Large intestine (tissue), 3 donors: ENCODE results near the gene MNT. TPM values are rescaled to one million over a fixed set of nuclear protein-coding genes. Genes with fewer than 3 reads are reported as not detected.

ENCODE experiments used
- DNase-seq, 2 donors: peaks; one replicate each; pipeline versions ENCODE4 v3.0.0 to v3.0.0-alpha.2; 2013
- H3K27ac ChIP-seq: one replicate; pipeline ENCODE4 v1.5.1; 2013; ENCODE audit warnings: low read length
- H3K27me3 ChIP-seq: 2 replicates; pipeline ENCODE4 v1.6.1; 2013; ENCODE audit warnings: low read length; ENCODE audit not compliant: control insufficient read depth, insufficient read depth
- H3K36me3 ChIP-seq: 2 replicates; pipeline ENCODE4 v1.6.1; 2013; ENCODE audit warnings: low read length; ENCODE audit not compliant: control insufficient read depth, insufficient read depth
- H3K4me1 ChIP-seq: one replicate; pipeline ENCODE4 v1.6.1; 2013; ENCODE audit warnings: low read length; ENCODE audit not compliant: control insufficient read depth, insufficient read depth
- H3K4me3 ChIP-seq: one replicate; pipeline ENCODE4 v1.5.1; 2013; ENCODE audit warnings: low read length
- H3K9me3 ChIP-seq: one replicate; pipeline ENCODE4 v1.6.1; 2013; ENCODE audit warnings: mild to moderate bottlenecking, low read depth, low read length, moderate library complexity; ENCODE audit not compliant: control insufficient read depth
- WGBS: methylation state at CpG from one replicate; pipeline ENCODE4 v1.1.5; 2013; ENCODE audit warnings: low lambda C conversion rate; ENCODE audit not compliant: insufficient coverage; 5-methylcytosine and 5-hydroxymethylcytosine counted together
- polyA plus RNA-seq: library from polyadenylated mRNA; unstranded; fragments of 120-200 nt; gene quantifications from one replicate; pipeline ENCODE4 v1.2.1, GENCODE V29; 2013

The MNT gene
- polyA plus RNA-seq, 1 donor, result 20.3 TPM

DNA sequence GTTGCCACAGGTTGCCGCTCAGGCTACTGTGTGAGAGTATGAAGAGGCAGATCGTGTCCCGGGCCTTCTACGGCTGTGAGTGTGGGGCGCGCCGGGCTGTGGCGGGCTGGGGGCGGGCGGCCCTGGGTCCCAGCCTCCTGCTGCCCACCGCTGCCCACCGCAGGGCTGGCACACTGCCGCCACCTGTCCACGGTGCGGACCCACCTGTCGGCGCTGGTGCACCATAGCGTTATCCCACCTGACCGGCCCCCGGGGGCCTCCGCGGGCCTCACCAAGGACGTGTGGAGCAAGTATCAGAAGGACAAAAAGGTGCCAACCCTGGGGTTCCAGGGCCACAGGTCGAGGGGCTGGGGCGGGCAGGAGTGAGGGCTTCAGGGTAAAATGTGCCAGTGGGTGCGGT, 28.7 kb downstream of the MNT start:
- Histone ChIP-seq H3K4me1 (no peaks in the 10 kb centered on the region), H3K9me3 (no peaks in the 10 kb centered on the region), H3K36me3 (peaks cover 57% of the 10 kb centered on the region), H3K4me3 (no peak overlapping the region), H3K27ac (no peak overlapping the region), H3K27me3 (no peaks in the 10 kb centered on the region)
- no CpG with 5 or more reads among the region's 26 CpGs for WGBS
- no peak for DNase-seq

DNA sequence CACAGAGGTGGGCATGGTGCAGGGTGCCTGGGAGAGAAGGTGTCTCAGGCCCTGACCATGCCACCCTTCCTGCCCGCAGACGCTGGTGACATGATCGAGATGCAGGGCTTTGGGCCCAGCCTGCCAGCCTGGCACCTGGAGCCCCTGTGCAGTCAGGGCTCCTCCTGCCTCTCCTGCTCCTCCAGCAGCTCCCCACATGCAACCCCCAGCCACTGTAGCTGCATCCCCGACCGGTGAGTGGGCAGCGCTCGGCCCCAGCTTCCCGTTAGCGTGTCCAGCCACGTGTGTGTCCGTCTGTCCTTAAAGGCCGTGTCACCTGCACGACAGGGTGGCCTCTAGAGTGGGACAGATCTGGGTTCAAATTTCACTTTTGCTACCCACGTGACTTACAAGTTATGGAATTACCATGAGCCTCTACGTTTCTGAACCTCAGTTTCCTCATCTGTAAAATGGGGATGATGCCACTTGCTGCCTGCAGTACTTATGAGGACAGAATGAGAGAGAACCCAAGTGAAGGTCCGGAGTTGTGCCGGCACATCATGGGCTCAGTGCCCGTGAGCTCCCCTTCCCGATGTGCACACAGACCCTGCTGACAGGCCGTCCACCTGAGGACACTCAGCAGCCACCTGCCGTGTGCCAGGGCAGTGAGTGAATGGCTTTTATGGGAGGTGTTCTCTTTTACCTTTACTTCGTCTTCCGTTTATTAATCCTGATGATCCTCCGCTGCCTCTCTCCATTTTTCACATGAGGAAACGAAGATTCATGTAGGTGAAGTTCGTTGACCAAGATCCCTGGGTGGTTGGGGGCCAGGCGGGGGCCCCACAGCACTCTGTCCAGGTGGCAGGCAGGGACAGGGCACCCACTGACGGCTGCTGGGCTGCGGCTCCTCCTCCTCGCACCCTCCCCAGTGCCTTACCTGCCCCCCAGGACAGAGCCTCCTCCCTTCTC, 29.4 kb downstream of the MNT start:
- peaks cover 52% of the 10 kb centered on the region for H3K36me3 ChIP-seq
- DNase-seq, result no peak
- no peaks in the 10 kb centered on the region for H3K9me3 ChIP-seq
- H3K27me3 ChIP-seq, result no peaks in the 10 kb centered on the region
- no peaks in the 10 kb centered on the region for H3K4me1 ChIP-seq
- no peak overlapping the region for H3K27ac ChIP-seq
- WGBS, result no CpG with 5 or more reads among the region's 30 CpGs
- no peak overlapping the region for H3K4me3 ChIP-seq

DNA sequence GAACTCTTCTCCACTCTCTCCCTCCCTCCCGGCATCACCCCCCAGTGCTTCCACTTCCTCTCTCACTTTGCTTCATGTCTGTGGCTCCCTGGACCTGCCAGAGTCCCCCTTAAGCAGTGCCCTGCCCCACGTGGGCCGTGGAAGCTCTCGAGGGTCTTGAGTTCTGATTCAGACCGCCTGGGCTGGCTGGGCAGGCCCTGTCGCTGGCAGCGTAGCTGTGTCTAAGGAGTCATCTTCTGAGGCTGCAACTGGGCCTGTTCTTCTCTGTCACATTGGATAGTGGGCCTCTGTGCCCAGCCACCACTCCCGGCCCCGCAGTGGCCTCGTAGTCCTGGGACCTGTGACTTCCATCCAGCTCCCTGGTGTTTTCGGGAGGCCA, 30.7 kb downstream of the MNT start:
- Histone ChIP-seq H3K27me3 (no peaks in the 10 kb centered on the region), H3K9me3 (no peaks in the 10 kb centered on the region), H3K27ac (no peak overlapping the region), H3K4me1 (no peaks in the 10 kb centered on the region), H3K36me3 (peaks cover 43% of the 10 kb centered on the region), H3K4me3 (no peak overlapping the region)
- no peak for DNase-seq
- WGBS, result no CpG with 5 or more reads among the region's 11 CpGs

DNA sequence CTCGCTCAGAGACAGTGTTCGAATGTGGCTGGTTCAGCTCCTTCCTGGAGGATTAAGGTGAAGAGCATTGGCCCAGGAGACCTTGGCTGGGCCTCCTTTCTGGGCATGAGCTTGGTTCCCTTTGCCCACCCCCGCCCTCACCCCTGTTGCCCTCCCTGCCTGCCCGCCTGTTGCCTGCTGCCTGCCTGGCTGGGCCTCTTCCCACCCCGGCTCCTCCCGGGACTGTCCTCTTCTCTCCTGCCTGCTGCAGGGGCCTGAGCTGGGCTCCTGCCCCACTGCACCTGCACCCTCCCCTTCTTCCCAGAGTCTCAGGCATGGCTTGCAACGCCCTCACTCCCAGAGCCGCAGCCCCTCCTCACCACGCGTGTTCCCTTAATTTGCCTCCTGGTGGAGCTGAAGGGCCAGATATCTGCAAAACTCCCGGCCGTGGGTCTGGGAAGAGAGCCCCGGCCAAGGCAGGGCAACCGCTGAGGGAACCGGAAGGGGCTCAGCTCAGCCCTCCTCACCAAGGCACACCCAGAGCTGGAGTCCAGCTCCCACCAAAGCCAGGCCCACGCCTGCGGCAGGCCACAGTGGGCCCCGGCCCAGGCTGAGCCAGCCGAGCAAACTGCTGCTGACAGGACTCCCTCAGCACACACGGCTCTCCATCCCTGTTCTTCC, 31.2 kb downstream of the MNT start:
- peaks cover 43% of the 10 kb centered on the region for H3K36me3 ChIP-seq
- no CpG with 5 or more reads among the region's 20 CpGs for WGBS

DNA sequence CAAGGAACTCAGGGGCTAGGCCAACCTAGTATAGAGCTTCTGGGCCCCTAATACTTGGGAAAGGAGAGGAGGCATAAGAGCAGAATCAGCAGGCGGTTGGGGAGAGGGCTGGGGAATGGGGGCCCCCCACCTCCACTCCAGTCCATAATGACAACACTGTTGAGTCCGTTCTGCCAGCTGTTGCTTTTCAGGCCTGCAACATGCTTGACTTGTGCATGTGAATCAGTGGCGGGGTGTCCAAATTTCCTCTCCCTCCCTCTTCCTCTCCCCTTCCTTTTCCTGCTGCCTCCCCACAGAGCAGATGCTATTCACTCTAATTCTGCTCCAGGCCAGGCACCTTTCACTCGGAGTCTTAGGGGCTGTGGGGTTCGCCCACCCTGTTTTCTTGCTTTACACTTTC, 31.8 kb downstream of the MNT start:
- WGBS, result no CpG with 5 or more reads among the region's 5 CpGs
- H3K36me3 ChIP-seq, result peaks cover 46% of the 10 kb centered on the region

More for the DNA sequence above, 31.2 kb downstream of the MNT start:
- Histone ChIP-seq H3K9me3 (no peaks in the 10 kb centered on the region), H3K4me1 (no peaks in the 10 kb centered on the region), H3K27me3 (no peaks in the 10 kb centered on the region), H3K27ac (no peak overlapping the region), H3K4me3 (no peak overlapping the region)
- no peak for DNase-seq

DNA sequence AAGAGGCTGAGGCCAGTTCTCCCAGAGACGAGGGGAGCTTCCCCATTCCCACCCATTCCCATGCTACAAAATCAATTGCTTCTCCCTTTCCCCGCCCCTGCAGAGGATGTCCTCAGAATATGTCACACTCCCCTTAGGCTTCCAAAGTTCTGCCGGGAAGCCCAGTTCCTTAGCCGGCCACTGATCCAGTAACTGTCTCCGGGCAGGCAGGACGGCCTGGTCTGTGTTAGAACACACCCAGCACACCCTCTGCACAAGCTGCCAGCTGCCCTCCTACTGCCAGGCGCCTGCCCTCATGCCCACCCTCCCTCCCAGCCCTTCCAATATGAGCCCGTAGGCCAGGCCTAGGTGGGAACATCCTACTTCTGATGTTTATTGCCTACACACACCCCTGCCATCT, 32.5 kb downstream of the MNT start:
- H3K36me3 ChIP-seq, result peaks cover 45% of the 10 kb centered on the region
- no peaks in the 10 kb centered on the region for H3K27me3 ChIP-seq
- H3K4me3 ChIP-seq, result no peak overlapping the region
- H3K27ac ChIP-seq, result no peak overlapping the region
- no peaks in the 10 kb centered on the region for H3K9me3 ChIP-seq
- DNase-seq, result no peak
- H3K4me1 ChIP-seq, result no peaks in the 10 kb centered on the region
- WGBS, result no CpG with 5 or more reads among the region's 8 CpGs

More for the DNA sequence above, 31.8 kb downstream of the MNT start:
- Histone ChIP-seq H3K9me3 (no peaks in the 10 kb centered on the region), H3K4me1 (no peaks in the 10 kb centered on the region), H3K27me3 (no peaks in the 10 kb centered on the region), H3K27ac (no peak overlapping the region), H3K4me3 (no peak overlapping the region)
- no peak for DNase-seq

DNA sequence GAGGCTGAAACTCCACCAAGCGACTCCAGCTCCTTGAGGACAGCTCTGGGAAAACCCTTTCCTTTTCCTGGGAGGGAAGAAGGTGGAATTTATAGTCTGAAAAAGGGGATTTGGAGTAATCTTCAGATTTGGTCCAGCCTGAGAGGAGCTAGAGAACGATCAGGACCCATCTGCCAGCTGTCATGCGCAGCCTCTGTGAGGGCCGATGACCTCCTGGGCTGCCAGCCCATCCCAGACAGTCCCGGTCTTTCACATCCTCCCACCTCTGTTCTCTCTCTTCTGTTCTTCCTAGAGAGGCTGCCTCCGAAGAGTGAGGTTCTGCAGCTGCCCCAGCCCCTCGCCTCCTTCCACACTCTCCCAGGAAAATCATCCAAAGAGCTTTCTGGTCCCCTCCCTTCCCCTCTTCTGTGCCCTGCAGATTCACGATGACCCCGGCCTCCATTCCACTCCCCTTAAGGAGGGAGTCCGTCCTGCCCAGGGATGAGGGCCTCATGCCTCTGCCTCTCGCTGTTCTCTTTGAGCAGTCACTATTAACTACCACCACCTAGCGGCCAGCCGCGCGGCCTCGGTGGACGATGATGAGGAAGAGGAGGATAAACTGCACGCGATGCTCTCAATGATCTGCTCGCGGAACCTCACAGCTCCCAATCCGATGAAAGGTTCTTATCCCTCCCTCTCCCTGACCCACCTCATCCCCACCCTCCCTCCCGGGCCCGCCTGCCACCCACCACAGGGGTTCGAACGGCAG, 33.9 kb downstream of the MNT start:
- Histone ChIP-seq H3K27ac (no peak overlapping the region), H3K4me3 (no peak overlapping the region), H3K27me3 (no peaks in the 10 kb centered on the region), H3K9me3 (no peaks in the 10 kb centered on the region), H3K4me1 (no peaks in the 10 kb centered on the region), H3K36me3 (peaks cover 42% of the 10 kb centered on the region)
- WGBS, result 100% methylated on average over 1 of the region's 26 CpGs
- DNase-seq, result no peak

DNA sequence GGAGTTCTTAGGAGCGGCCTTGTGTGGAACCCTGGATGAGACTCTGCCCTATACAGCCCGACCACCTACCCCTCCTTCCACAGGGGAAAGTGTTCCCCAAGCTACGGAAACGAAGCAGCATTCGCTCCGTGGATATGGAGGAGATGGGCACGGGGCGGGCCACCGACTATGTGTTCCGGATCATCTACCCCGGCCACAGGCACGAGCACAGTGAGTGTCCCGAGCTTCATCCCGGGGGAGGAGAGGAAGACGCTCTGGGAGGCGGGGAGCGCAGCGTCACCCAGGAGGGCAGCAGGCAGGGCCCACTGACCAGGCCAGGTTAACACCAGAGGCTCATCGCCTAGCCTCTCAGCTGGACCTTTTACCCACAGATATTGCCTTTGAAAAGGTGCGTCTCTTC, 35.7 kb downstream of the MNT start:
- no peaks in the 10 kb centered on the region for H3K4me1 ChIP-seq
- no peaks in the 10 kb centered on the region for H3K27me3 ChIP-seq
- H3K36me3 ChIP-seq, result peaks cover 37% of the 10 kb centered on the region
- H3K9me3 ChIP-seq, result no peaks in the 10 kb centered on the region
- no CpG with 5 or more reads among the region's 20 CpGs for WGBS
- DNase-seq, result no peak
- no peak overlapping the region for H3K4me3 ChIP-seq
- H3K27ac ChIP-seq, result no peak overlapping the region

DNA sequence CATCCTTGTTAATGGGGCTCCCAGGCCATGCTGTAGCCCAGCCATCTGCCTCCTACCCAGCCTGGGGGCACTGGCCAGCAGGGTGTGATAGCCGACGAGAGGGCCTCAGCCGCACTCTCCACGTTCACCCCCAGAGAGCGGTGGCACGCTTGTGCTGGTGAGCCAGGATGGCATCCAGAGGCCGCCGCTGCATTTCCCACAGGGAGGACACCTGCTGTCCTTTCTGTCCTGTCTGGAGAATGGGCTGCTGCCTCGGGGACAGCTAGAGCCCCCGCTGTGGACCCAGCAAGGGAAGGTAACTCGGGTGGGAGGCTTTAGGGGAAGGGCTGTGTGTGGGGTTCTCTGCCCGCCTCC, 36.1 kb downstream of the MNT start:
- H3K27ac ChIP-seq, result no peak overlapping the region
- no peak for DNase-seq
- no peaks in the 10 kb centered on the region for H3K27me3 ChIP-seq
- WGBS, result no CpG with 5 or more reads among the region's 12 CpGs
- H3K9me3 ChIP-seq, result no peaks in the 10 kb centered on the region
- H3K4me1 ChIP-seq, result no peaks in the 10 kb centered on the region
- H3K36me3 ChIP-seq, result peaks cover 37% of the 10 kb centered on the region
- no peak overlapping the region for H3K4me3 ChIP-seq
